Fibroblast of mammary gland (primary cell): ENCODE measurements around the gene MAST3.
A peak's percentile ranks its signal among the peaks of the same experiment; 100 is the strongest.
"Not testable (repeated sequence)": the region's sequence is repeated elsewhere in the genome, so short reads cannot be mapped to it uniquely, and the experiment has no call there.

Source experiments
- DNase-seq: peaks from one replicate; pipeline ENCODE4 v3.0.0-alpha.2; 2010; ENCODE audit warnings: low read depth
- H3K4me3 ChIP-seq: 2 replicates; pipeline ENCODE4 v1.5.1; 2011; ENCODE audit warnings: low read depth, mild to moderate bottlenecking, low read length, moderate library complexity; ENCODE audit not compliant: control insufficient read depth
- TF ChIP-seq, protein P1 (sequence below): conservative IDR thresholded peaks from 2 replicates; pipeline ENCODE4 v1.5.1; 2011; ENCODE audit warnings: low read depth, low read length, inconsistent platforms; ENCODE audit not compliant: control insufficient read depth, insufficient read depth

The MAST3 gene

DNA sequence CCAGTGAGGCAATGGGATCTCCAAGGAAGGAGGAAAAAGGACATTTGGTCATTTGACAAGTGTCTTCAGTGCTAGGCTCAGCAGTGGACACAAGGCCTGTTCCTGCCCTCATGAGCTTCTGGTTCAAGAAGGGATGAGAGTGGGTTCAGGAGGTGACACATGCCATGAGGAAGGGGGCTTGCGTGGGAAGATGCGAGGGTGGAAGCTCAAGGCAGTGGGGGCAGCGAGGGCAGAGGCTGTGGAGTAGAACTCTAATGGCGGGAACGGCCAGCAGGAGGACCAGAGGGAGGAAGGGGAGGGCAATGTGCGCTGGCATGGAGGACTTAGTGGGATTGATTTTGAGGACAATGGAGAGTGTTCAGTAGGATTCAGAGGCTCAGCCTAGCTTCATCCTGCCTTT, 58.7 kb downstream of the MAST3 start:
- no peak overlapping the region for H3K4me3 ChIP-seq
- TF ChIP-seq, protein P1, sequence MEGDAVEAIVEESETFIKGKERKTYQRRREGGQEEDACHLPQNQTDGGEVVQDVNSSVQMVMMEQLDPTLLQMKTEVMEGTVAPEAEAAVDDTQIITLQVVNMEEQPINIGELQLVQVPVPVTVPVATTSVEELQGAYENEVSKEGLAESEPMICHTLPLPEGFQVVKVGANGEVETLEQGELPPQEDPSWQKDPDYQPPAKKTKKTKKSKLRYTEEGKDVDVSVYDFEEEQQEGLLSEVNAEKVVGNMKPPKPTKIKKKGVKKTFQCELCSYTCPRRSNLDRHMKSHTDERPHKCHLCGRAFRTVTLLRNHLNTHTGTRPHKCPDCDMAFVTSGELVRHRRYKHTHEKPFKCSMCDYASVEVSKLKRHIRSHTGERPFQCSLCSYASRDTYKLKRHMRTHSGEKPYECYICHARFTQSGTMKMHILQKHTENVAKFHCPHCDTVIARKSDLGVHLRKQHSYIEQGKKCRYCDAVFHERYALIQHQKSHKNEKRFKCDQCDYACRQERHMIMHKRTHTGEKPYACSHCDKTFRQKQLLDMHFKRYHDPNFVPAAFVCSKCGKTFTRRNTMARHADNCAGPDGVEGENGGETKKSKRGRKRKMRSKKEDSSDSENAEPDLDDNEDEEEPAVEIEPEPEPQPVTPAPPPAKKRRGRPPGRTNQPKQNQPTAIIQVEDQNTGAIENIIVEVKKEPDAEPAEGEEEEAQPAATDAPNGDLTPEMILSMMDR, result no peak
- DNase-seq, result no peak

DNA sequence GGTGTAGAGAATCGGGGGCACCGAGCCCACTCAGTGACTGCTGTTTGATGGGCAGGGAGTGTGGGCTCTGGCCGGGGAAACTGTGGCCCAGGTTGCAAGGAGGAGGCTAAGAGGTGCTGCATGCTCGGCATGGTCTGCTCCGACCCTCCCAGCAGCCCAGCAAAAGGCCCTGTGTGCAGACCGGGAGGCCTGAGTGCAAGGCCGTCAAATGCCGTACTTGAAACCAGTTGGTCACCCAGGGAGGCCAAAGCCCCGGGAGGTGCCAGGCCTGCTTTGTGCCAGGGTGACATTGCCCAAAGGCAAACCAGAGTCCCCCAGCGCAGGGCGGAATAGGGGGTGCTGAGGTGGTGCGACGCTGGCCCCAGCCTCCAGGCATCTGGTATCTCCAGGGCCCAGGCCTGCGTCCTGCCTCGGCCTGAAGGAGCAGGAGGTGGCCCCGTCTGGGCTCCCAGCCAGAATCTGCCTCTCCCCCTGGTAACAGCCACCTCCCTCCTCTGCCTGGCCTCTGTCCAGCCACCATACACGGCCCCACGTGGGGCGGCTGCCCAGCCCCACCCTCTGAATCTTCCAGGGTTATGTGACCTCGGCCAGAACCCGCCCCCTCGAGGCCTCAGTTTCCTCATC, 59.4 kb downstream of the MAST3 start:
- DNase-seq, result peak; percentile 87
- H3K4me3 ChIP-seq, result no peak overlapping the region
- TF ChIP-seq, protein P1, result no peak

DNA sequence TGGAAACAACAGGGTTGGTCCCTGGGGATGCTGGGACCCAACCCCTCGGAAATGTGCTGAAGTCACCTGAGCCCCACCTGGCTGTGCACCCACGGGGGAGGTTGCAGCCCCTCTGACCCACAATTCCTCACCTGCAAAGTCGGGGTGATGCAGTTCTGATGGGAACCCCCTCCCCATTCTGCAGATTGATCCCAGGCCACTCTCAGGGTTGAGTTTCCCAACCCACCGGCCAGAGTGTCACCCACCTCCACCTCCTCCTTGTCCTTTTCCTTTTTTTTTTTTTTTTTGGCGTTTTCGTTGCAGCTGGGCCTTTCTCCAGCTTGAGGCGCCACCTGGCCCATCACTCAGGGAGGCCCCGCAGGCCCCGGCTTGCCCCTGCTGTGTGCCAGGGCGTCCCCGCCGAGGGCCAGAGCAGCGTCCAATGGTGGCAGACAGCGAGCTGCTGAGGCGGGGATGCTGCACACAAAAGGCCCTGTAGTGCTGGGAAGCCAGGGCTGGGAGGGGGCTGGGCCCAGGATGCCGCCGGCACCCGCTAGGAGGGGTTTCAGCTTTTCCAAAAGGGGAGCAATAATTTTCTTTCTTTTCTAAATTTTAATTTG, 60.0 kb downstream of the MAST3 start:
- DNase-seq, result no peak
- H3K4me3 ChIP-seq, result no peak overlapping the region
- TF ChIP-seq, protein P1, result no peak

DNA sequence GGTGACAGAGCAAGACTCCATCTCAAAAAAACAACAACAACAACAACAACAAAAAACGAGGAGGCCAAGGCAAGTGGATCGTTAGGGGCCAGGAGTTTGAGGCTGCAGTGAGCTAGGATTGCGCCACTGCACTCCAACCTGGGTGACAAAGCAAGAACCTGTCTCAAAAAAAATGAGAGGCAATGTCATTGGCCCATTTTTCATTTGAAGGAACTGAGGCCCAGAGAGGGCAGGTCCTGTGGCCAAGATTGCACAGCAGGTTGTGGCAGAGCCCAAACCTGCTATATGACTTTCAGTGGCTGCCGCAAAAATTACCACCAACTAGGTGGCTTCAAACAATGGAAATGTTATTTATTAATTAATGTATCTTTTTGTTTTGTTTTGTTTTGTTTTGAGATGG, 60.9 kb downstream of the MAST3 start:
- TF ChIP-seq, protein P1, result no peak
- DNase-seq, result no peak
- no peak overlapping the region for H3K4me3 ChIP-seq

DNA sequence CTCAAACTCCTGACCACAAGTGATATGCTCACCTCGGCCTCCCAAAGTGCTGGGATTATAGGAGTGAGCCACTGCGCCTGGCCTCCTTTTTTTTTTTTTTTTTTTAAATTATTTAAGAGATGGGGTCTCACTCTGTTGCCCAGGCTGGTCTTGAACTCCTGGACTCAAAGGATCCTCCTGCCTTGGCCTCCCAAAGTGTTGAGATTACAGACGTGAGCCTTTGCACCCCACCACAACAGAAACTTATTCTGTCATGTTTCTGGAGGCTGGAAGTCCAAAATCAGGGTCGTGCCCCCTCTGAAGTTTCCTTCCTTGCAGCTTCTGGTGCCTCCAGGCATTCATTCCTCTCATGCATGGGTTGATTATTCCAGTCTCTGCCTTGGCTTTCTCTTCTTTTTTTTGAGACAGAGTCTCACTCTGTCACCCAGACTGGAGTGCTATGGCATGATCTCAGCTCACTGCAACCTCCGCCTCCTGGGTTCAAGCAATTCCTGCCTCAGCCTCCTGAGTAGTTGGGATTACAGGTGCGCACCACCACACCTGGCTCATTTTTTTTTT, 61.6 kb downstream of the MAST3 start:
- H3K4me3 ChIP-seq, DNase-seq: not testable (repeated sequence)

DNA sequence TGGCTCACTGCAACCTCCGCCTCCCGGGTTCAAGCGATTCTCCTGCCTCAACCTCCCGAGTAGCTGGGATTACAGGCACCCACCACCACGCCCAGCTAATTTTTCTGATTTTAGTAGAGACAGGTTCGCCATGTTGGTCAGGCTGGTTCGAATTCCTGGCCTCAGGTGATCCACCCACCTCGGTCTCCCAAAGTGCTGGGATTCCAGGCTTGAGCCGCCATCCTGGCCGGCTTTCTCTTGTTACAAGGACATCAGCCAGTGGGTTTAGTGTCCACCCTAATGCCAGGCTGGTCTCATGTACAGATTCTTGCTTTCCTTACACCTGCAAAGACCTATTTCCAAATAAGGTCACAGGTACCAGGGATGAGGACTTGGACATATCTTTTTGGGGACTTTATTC, 62.2 kb downstream of the MAST3 start:
- TF ChIP-seq, protein P1, result no peak
- no peak overlapping the region for H3K4me3 ChIP-seq
- DNase-seq, result no peak

DNA sequence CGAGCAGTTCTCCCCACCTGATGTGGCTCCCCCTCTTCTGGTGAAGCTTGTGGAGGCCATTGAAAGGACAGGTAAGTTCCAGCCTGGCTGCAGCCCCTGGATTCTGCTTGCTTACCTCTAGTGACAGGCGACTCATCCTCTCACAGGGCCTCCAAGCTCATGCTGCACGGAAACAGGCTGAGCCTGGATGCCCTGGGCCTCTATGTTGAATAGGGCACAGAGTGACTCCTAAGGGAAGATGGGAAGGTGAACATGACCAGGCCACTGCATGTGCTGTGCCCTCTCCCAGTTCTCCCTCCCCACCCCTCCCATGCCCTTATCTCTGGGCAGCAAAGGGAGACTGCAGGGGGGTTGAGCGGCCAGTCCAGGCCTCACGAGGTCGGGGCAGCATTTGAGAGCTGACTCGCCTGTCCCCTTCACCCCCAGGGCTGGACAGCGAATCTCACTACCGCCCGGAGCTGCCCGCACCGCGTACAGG, 63.0 kb downstream of the MAST3 start:
- peak overlapping the region; percentile 15 for H3K4me3 ChIP-seq
- TF ChIP-seq, protein P1, result no peak
- DNase-seq, result peak; percentile 7
